HG02970 (cell line): ENCODE measurements around the gene RIMBP2.
"Not testable (repeated sequence)": the region's sequence is repeated elsewhere in the genome, so short reads cannot be mapped to it uniquely, and the experiment has no call there.

Experiments used
- ATAC-seq: cut with Tn5 transposase; IDR thresholded peaks from one replicate; pipeline ENCODE4 v1.9.1; 2021; ENCODE audit warnings: mild to moderate bottlenecking, moderate library complexity, moderate number of reproducible peaks; ENCODE audit not compliant: unreplicated experiment, low FRiP score

The RIMBP2 gene

GRCh38 chr12:130742112-130742511, 26.0 kb upstream of the RIMBP2 start:
- ATAC-seq: no peak

- ATAC-seq: no peak
These were observed 23.5 kb upstream of the RIMBP2 start for GRCh38 chr12:130739571-130739970.

GRCh38 chr12:130738403-130738802, 22.3 kb upstream of the RIMBP2 start:
- ATAC-seq: not testable (repeated sequence)

- no peak for ATAC-seq
These were observed 21.6 kb upstream of the RIMBP2 start for GRCh38 chr12:130737731-130738130.

- no peak for ATAC-seq
These were observed 13.2 kb upstream of the RIMBP2 start for GRCh38 chr12:130729344-130729743.

GRCh38 chr12:130728158-130729058, 12.3 kb upstream of the RIMBP2 start:
- ATAC-seq: no peak

GRCh38 chr12:130719263-130719859, 3.3 kb upstream of the RIMBP2 start:
- no peak for ATAC-seq

- ATAC-seq: no peak
These were observed 1.7 kb upstream of the RIMBP2 start for GRCh38 chr12:130717752-130718151.

- no peak for ATAC-seq
These were observed 869 bp upstream of the RIMBP2 start for GRCh38 chr12:130716969-130717366.

- no peak for ATAC-seq
These were observed 725 bp downstream of the RIMBP2 start for GRCh38 chr12:130715150-130715997.

- ATAC-seq: no peak
These were observed 1.4 kb downstream of the RIMBP2 start for GRCh38 chr12:130714591-130715149.

GRCh38 chr12:130714091-130714590, 2.0 kb downstream of the RIMBP2 start:
- ATAC-seq: no peak

- no peak for ATAC-seq
These were observed 2.5 kb downstream of the RIMBP2 start for GRCh38 chr12:130713581-130713991.

- no peak for ATAC-seq
These were observed 3.6 kb downstream of the RIMBP2 start for GRCh38 chr12:130712346-130713065.

- ATAC-seq: no peak
These were observed 4.3 kb downstream of the RIMBP2 start for GRCh38 chr12:130711756-130712155.

- ATAC-seq: no peak
These were observed 5.4 kb downstream of the RIMBP2 start for GRCh38 chr12:130710733-130711080.

- ATAC-seq: no peak
These were observed 5.9 kb downstream of the RIMBP2 start for GRCh38 chr12:130709971-130710732.

- no peak for ATAC-seq
These were observed 6.7 kb downstream of the RIMBP2 start for GRCh38 chr12:130709151-130709970.
